Epithelial cell of prostate (primary cell): ENCODE measurements around the gene POLA1.
A peak's percentile ranks its signal among the peaks of the same experiment; 100 is the strongest.

Experiments
- DNase-seq: peaks from one replicate; pipeline ENCODE4 v3.0.0-alpha.2; 2011; ENCODE audit warnings: low read depth, low spot score
- H3K27ac ChIP-seq: fragments of 450-650 bp; 2 replicates; pipeline ENCODE4 v1.5.1; 2017; ENCODE audit warnings: mild to moderate bottlenecking

POLA1 gene

DNA sequence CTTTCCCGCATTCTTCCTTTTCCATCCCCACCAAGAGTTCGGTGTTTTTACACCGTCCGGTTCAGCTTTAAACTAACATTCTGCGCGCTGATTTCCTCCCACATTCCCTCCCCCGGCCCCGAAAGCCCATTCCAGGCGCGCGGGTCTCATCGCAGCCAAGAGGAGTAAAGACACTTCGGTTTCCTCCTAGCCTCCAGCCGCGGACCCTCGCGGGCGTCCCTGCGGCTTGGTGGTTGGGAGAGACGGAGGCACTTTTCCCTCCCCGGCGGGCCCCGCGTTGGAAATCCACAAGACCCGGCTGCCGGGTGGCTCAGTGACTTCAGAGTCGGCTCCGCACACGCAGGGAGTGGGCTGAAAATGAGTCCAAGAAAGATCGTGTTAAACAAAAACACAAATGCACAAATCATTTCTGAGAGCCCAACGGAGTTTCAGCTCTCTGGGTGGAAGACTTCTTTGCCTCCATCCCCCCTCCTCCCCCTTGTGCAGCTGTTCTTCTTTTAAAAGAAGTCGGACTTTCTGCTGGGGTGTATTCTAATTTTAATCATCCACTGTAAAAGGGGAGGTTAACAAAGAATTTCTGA lies 324.0 kb downstream of the POLA1 start:
- no peak for DNase-seq
- no peak overlapping the region for H3K27ac ChIP-seq

DNA sequence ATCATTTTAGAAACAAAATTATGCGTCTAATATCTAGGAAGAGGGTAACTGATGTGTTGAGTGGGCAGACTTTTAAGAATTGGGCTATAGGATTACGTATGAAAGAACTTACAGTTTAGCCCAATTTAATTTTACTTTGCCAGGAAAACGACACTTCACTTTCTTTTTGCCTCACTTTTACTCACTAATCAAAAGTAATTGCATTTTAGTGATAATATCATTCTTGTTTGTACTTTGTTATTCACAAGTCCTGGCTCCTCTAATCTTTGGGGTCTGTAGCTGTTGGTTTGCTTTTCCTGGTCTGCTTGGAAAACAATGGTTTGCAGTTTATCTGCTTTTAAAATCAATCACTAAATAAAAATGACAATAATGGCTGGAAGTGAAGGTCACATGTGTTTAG lies 325.0 kb downstream of the POLA1 start:
- DNase-seq = no peak
- no peak overlapping the region for H3K27ac ChIP-seq

DNA sequence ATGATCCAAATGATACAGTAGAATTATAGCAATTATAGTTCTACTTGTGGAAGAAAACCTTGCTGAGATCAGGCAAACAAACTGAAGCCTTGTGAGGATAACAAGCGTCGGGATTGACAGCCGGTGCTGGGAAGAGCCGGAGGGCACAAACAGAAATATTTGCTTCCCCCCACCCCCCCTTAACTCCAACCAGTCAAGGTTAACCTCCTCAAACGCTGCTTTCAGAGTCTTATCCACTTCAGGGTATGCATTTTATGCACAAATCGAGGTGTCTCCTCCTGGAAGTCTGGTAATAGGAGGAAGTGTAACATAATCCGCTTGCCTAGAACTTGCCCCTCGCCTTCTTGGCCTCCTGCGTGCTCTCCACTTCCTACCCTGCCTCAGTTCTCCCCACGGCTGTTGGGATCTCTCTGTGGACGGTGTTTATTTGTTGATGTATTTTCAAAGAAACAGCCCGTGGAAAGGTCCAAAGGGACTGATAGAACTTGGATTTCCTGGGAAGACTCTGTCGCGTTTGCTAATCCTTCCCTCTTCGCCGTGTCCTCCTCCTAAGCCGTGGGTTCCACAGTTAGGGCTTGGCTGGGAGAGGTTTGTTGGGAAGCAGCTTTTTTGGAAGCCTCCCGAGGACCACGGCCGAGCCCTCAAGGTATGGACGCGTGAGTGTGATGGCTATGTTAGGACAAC lies 326.1 kb downstream of the POLA1 start:
- no peak overlapping the region for H3K27ac ChIP-seq
- no peak for DNase-seq

DNA sequence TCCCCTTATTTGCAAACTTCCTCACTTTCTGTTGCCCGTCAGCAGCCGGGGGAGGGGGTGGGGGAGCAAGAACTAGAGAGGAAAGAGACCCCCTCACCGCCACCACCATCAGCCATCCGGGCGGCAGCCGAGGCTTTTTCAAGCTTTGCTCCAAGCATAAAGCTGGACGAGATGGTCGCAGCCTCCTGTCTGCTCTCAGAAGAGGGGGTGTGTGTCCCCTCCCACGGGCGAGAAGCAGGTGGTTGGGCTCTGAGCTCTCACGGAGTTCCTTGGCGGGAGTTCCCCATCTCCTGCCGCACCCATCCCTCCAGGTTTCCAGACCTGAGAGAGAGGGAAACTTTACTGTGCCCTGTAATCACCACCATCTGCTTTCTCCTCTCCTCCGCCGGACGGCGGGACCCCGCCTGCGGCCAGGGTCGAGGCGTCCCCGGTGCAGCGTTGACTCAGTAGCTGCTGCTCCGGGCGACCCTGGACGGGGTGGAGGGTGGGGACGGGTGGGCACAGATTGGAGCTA lies 326.7 kb downstream of the POLA1 start:
- DNase-seq = no peak
- no peak overlapping the region for H3K27ac ChIP-seq

DNA sequence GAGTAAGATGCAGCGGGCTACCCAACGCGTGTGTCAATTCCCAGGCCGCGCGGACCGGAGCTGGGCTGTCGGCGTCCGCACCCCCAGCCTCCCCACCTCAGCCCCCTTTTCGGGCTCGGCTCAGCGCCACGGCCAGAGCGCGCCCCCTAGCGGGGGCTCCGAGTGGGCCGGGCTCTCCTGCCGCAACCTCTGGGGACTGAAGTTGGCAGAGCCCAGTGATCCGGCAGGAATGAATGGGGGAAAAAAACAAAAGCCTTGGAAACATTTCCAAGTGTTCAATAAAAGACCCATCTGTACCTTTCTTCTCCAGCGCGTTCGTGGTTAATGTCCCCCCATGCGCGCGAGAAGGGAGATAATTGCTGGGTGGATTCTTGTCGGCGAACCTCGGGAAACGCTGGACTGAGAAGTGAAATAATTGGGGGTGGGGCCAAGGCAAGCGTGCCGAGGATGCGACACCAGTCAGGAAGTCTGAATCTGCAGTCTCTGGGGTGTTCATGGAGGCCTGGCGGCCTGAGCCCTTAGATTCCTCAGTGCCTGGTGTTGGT lies 327.3 kb downstream of the POLA1 start:
- DNase-seq = no peak
- H3K27ac ChIP-seq = no peak overlapping the region

DNA sequence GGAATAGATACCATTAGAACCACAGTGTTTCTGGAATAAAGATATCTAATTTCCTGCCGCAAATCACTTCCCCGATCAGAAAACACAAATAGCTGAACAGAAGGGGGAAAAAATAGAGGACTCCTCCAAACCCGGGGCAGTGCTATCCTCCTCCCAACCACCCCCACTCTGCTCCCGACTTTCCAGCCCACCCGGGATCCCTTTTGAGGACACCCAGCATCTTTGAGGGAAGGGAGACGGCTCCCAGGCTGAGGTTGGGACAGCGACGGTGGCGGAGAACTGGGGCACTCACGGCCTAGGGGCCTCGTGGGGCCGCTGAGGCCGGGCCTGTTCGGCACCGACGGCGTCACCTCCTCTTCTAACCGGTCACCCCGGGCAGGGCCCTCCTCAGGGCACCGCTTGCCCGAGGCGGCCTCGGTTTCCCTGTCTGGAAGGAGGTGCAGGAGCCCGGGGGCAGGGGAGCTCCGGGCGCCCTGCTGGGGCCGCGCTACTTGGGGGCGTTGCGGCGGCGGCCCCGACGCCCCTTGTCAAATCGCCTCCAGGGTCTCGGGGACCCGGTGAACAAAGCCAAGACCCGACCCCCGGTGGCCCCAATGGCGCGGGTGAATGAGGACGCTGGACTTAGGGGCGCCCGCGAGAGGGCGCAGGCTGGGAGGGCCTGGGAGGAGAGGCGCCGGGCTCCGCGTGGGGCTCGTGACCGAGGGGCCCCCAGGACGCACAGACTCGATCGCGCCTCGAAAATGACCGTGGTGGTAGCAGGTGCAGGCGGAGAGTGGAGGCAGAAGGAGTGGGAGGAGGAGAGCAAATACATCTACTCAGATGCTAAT lies 329.0 kb downstream of the POLA1 start:
- DNase-seq = no peak

DNA sequence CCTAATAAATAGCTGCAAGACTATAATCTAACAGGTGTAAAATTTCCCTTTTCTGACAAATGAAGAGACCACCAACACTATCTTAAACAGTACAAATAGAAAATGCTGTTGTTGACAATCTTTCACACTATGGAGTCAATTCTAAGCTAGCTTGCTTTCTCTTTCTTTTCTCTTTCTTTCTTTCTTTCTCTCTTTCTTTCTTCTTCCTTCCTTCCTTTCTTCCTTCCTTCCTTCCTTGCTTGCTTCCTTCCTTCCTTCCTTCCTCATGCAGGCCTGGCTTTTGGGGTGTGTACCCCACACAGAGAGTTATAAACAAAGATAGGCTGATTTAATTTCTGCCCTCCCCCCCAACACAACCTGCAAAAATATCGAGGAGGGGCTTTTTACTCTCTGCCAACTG lies 330.2 kb downstream of the POLA1 start:
- no peak overlapping the region for H3K27ac ChIP-seq
- no peak for DNase-seq

More for the DNA sequence above, 329.0 kb downstream of the POLA1 start:
- H3K27ac ChIP-seq = no peak overlapping the region

DNA sequence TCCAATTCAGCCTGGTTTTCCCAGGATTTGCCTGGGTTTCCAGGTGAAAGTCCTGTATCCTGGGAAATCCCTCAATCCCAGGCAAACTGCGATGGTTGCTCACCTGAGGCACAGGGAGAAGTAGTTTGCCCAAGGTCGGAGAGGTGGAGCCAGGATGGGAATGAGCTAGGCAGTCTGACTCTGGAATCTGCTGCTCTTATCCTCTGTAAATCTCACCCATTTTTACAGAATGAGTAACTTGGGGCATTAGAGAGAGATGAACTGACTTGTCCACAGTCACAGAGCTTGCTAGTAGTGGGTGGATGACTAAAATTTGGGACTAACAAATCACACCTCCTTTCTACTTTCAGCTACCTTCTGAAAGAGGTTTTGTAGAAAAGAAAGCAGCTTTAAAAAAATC lies 331.9 kb downstream of the POLA1 start:
- no peak overlapping the region for H3K27ac ChIP-seq
- peak; percentile 16 for DNase-seq

DNA sequence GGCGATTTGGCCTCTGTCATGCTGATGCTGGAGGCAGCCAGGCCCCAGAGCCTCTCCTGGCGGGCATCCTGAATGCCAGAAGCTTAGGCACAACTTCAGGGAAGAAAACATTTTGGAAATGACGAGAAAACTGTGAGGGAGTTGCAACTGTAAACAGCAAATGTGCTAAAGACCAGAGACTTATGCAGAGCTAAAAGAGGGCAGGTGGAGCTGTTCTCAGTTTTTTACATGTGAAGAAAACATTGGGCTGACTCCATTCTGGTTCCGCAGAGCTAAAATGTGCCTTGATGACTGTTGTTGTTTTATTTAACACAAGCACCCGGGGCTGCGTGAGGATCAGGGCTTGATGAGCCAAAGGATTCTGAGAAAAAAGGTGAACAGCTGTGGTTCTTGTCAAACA lies 332.9 kb downstream of the POLA1 start:
- no peak for DNase-seq
- no peak overlapping the region for H3K27ac ChIP-seq

DNA sequence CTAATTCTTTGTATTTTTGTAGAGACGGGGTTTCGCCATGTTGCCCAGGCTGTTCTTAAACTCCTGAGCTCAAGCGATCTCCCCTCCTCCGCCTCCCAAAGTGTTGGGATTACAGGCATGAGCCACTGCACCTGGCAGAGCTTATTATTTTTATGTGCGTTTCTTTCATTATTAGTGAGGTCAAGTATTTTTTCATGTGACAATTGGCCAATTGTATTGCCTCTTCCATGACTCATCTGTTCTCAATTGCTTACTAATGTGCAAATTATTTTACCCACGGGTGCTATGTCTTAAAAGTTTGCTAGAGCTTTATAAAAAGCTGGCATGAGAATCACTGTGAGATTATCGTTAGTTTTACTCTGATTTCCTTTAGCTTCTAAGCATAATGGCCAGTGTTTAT lies 335.0 kb downstream of the POLA1 start:
- peak overlapping the region; percentile 39 for H3K27ac ChIP-seq
- DNase-seq = peak; percentile 18

DNA sequence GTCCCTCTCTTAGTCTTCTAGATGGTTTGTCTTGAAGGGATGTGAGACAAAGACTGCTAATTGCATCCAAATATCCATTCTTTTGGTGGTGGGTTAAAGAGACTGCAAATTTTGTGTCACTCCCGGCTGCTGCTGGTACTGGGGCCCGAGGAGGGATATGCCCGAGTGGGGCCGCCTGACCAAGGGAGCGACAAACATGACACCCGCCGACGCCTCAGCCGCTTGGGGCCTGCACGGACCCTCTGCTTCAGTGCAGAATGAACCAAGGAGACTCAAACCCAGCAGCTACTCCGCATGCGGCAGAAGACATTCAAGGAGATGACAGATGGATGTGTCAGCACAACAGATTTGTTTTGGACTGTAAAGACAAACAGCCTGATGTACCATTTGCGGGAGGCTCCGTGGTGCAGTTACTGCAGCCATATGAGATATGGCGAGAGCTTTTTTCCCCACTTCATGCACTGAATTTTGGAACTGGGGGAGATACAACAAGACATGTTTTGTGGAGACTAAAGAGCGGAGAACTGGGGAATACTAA lies 335.6 kb downstream of the POLA1 start:
- peak overlapping the region; percentile 39 for H3K27ac ChIP-seq
- no peak for DNase-seq

DNA sequence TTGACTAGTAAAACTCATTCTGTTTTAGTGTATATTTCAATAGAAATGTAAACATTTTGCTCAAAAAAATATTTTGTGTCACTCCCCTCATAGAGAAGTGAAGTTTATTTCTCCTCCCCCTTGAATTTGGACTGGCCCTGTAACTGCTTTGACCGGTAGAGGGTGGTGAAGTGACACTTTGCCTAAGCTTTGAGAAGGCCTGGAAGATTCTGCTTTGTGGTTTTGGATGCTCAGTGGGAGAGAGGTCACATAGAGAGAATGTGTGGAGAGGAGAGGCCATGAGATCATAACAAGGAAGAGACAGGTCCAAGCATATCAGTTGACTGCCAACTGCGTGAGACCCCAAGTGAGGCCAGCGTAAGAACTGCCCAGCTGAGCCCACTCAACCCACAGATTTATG lies 341.2 kb downstream of the POLA1 start:
- no peak for DNase-seq

DNA sequence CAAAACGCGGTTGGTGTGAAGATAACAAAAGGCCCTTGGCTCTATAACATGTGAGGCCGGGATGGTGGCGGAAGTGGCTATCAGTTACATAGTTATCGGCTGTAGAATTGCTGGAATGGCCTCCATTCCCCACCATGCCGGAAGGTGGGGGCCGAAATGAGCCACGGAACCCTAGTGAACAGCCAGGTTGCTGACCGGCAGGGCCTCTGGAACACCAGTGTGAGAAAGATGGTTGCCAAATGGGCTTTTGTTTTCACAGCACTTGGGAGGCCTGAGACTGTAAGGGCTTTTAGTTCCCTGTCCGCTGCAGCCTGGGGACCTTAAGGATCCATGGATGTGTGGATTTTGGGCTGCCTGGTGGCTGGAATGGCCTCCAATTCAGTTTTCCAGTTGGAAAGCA lies 345.3 kb downstream of the POLA1 start:
- H3K27ac ChIP-seq = no peak overlapping the region

More for the DNA sequence above, 341.2 kb downstream of the POLA1 start:
- H3K27ac ChIP-seq = no peak overlapping the region

DNA sequence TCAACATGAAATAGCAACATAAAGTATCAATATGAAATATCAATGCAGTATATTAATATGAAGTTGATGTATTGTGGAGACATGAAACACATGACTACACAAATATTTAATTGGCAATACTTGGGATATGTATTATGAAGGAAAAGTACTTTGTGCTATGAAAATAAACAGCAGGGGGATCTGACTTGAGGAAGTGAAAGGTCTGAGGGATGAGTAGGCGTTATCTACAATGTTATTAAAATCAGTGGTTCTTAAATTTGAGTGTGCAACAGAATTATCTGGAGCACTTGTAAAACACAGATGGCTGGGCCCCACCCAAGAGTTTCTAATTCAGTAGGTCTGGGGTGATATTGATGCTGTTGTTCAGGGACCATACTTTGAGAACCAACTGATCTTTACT lies 349.5 kb downstream of the POLA1 start:
- no peak overlapping the region for H3K27ac ChIP-seq
- no peak for DNase-seq

More for the DNA sequence above, 345.3 kb downstream of the POLA1 start:
- no peak for DNase-seq
